Osteoblast (primary cell): Measurements from ENCODE around the gene MYOG. TPM values are rescaled to one million over a fixed set of nuclear protein-coding genes. Genes with fewer than 3 reads are reported as not detected.
A peak's percentile ranks its signal among the peaks of the same experiment; 100 is the strongest.

Experiments used
- DNase-seq: peaks from one replicate; pipeline ENCODE4 v3.0.0; 2011; ENCODE audit warnings: low spot score, mixed read lengths; ENCODE audit not compliant: insufficient read length; ENCODE audit errors: missing footprints
- H2AFZ ChIP-seq: 2 replicates; pipeline ENCODE4 v1.6.0; 2011; ENCODE audit warnings: mild to moderate bottlenecking, low read length
- H3K27ac ChIP-seq: 2 replicates; pipeline ENCODE4 v1.5.1; 2011; ENCODE audit warnings: mild to moderate bottlenecking, low read depth, low read length, moderate library complexity
- H3K27me3 ChIP-seq: 2 replicates; pipeline ENCODE4 v1.6.0; 2012; ENCODE audit warnings: mild to moderate bottlenecking, control low read depth, inconsistent platforms, low read length, moderate library complexity; ENCODE audit not compliant: insufficient read depth
- H3K36me3 ChIP-seq: 2 replicates; pipeline ENCODE4 v1.5.1; 2011; ENCODE audit warnings: mild to moderate bottlenecking, low read length, control low read depth, moderate library complexity; ENCODE audit not compliant: insufficient read depth
- H3K4me1 ChIP-seq: 2 replicates; pipeline ENCODE4 v1.5.1; 2011; ENCODE audit warnings: mild to moderate bottlenecking, low read length, control low read depth, moderate library complexity; ENCODE audit not compliant: insufficient read depth
- H3K4me2 ChIP-seq: 2 replicates; pipeline ENCODE4 v1.6.0; 2011; ENCODE audit warnings: mild to moderate bottlenecking, low read length; ENCODE audit not compliant: insufficient read depth
- H3K4me3 ChIP-seq: fragments of 200-600 bp; sonication (generic); 3 replicates; pipeline ENCODE4 v1.5.1; 2012; ENCODE audit warnings: mild to moderate bottlenecking, low read length, inconsistent platforms; ENCODE audit not compliant: insufficient read depth
- H3K79me2 ChIP-seq: 2 replicates; pipeline ENCODE4 v1.6.0; 2012; ENCODE audit warnings: mild to moderate bottlenecking, low read length, control low read depth, inconsistent platforms; ENCODE audit not compliant: insufficient read depth
- H3K9me3 ChIP-seq: 2 replicates; pipeline ENCODE4 v1.5.1; 2011; ENCODE audit warnings: low read depth, low read length, control low read depth
- H4K20me1 ChIP-seq: 2 replicates; pipeline ENCODE4 v1.6.0; 2012; ENCODE audit warnings: mild to moderate bottlenecking, low read length, control low read depth; ENCODE audit not compliant: insufficient read depth
- CTCF ChIP-seq: IDR thresholded peaks from 2 replicates; pipeline ENCODE4 v1.5.1; 2011; ENCODE audit warnings: mild to moderate bottlenecking, low read depth, low read length, moderate library complexity; ENCODE audit errors: extremely low read depth
- total RNA-seq: library from RNA; depleted of rRNA; stranded (reverse); fragments of >200 nt; gene quantifications from 2 replicates; pipeline ENCODE4 v1.2.3, GENCODE V29; 2012

MYOG gene
- total RNA-seq, 1 donor, result not detected

GRCh38 chr1:203034422-203035110, 51.2 kb downstream of the MYOG start:
- H3K79me2 ChIP-seq, result no peaks in the 10 kb centered on the region
- no peaks in the 10 kb centered on the region for H4K20me1 ChIP-seq
- no peak for DNase-seq
- no peaks in the 10 kb centered on the region for H3K9me3 ChIP-seq
- no peak overlapping the region for H3K4me2 ChIP-seq
- no peak for TF ChIP-seq CTCF
- no peaks in the 10 kb centered on the region for H3K36me3 ChIP-seq
- H3K4me3 ChIP-seq, result no peak overlapping the region
- no peaks in the 10 kb centered on the region for H3K27me3 ChIP-seq
- no peak overlapping the region for H2AFZ ChIP-seq
- H3K27ac ChIP-seq, result no peak overlapping the region
- H3K4me1 ChIP-seq, result peaks cover 17% of the 10 kb centered on the region

GRCh38 chr1:203033917-203034316, 51.9 kb downstream of the MYOG start:
- Histone ChIP-seq H3K36me3 (no peaks in the 10 kb centered on the region), H3K27me3 (no peaks in the 10 kb centered on the region), H3K4me1 (peaks cover 15% of the 10 kb centered on the region), H3K27ac (no peak overlapping the region), H2AFZ (no peak overlapping the region), H3K79me2 (no peaks in the 10 kb centered on the region), H3K4me2 (no peak overlapping the region), H3K9me3 (no peaks in the 10 kb centered on the region), H4K20me1 (no peaks in the 10 kb centered on the region), H3K4me3 (no peak overlapping the region)
- TF ChIP-seq CTCF, result no peak
- peak; percentile 57 for DNase-seq

GRCh38 chr1:203033287-203033686, 52.5 kb downstream of the MYOG start:
- TF ChIP-seq CTCF, result no peak

More at GRCh38 chr1:203033287-203033686, 52.5 kb downstream of the MYOG start:
- no peak overlapping the region for H3K4me2 ChIP-seq
- peaks cover 9% of the 10 kb centered on the region for H3K4me1 ChIP-seq
- H3K36me3 ChIP-seq, result no peaks in the 10 kb centered on the region
- H3K27ac ChIP-seq, result no peak overlapping the region
- no peaks in the 10 kb centered on the region for H4K20me1 ChIP-seq
- DNase-seq, result no peak
- no peaks in the 10 kb centered on the region for H3K9me3 ChIP-seq
- H3K27me3 ChIP-seq, result no peaks in the 10 kb centered on the region
- H3K4me3 ChIP-seq, result no peak overlapping the region
- H3K79me2 ChIP-seq, result no peaks in the 10 kb centered on the region
- H2AFZ ChIP-seq, result no peak overlapping the region

Other genes starting within 250 kb of the MYOG start
- gene RABIF, start 196.9 kb downstream of the MYOG start, total RNA-seq, result 7.2 and 8.0 TPM in 2 replicates
- gene KLHL12, start 158.8 kb downstream of the MYOG start, total RNA-seq, result 23.2 and 28.0 TPM in 2 replicates
- 91.9 and 104 TPM in 2 replicates for gene ADIPOR1, start 127.7 kb downstream of the MYOG start, total RNA-seq
- gene CYB5R1, start 118.8 kb downstream of the MYOG start, total RNA-seq, result 49.2 and 60.8 TPM in 2 replicates
- gene TMEM183A, start 78.6 kb downstream of the MYOG start, total RNA-seq, result 116 and 118 TPM in 2 replicates
- 8.0 and 10.9 TPM in 2 replicates for gene PPFIA4, start 59.5 kb downstream of the MYOG start, total RNA-seq
- 4.0 and 9.1 TPM in 2 replicates for gene ADORA1, start 41.7 kb upstream of the MYOG start, total RNA-seq
- under 0.01 and 0.29 TPM in 2 replicates for gene MYBPH, start 89.8 kb upstream of the MYOG start, total RNA-seq
- gene CHI3L1, start 100.7 kb upstream of the MYOG start, total RNA-seq, result 273 and 932 TPM in 2 replicates
- gene CHIT1, start 143.7 kb upstream of the MYOG start, total RNA-seq, result under 0.01 TPM in 1 of 2 replicates, not detected in the other
- gene BTG2, start 219.5 kb upstream of the MYOG start, total RNA-seq, result 14.5 and 14.7 TPM in 2 replicates